GM04504 (cell line): Measurements from ENCODE around the gene SSBP3.
A peak's percentile ranks its signal among the peaks of the same experiment; 100 is the strongest.
"Not testable (repeated sequence)": the region's sequence is repeated elsewhere in the genome, so short reads cannot be mapped to it uniquely, and the experiment has no call there.

ENCODE experiments used
- DNase-seq: peaks from one replicate; pipeline ENCODE4 v3.0.0-alpha.2; 2012; ENCODE audit warnings: low read depth

Gene SSBP3

GRCh38 chr1:54218883-54219687 is 187.1 kb downstream of the SSBP3 start:
- no peak for DNase-seq

DNA sequence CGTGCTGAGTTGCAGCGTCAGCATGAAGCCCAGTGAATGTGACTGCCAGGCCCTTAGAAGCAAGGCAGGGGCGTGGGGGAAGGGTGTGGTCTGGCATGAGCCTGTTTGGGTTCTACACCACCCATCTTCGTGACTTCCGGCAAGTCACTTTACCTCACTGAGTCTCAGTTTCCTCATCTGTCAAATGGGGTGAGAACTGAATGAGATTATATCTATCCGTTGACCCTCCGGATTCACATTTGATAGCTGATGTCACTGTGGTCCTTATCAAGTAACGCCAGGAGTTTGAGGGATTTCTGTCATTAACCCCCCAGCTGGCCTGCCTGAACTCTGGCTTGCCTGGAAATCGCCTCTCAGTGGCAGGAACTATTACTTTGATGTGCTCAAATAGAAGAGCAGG is 190.7 kb downstream of the SSBP3 start:
- no peak for DNase-seq

DNA sequence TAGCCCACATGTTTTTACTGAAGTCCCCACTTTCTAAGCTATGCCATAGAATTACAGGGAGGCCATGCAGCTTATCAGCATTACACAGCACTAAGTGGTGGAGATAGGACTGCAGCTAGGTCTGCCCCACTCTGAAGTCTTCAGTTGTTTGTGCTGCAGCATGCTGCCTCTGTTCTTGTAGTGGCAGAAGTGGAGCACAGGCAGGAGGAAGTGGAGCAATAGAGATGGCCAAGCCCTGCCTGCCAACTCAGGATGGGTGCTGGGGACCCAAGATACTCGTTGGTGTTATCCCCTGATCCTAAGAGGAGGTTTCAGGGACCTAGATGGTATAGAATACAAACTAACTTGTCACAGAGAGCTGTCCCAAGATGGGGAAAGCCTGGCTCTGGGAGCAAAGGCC is 193.3 kb downstream of the SSBP3 start:
- no peak for DNase-seq

DNA sequence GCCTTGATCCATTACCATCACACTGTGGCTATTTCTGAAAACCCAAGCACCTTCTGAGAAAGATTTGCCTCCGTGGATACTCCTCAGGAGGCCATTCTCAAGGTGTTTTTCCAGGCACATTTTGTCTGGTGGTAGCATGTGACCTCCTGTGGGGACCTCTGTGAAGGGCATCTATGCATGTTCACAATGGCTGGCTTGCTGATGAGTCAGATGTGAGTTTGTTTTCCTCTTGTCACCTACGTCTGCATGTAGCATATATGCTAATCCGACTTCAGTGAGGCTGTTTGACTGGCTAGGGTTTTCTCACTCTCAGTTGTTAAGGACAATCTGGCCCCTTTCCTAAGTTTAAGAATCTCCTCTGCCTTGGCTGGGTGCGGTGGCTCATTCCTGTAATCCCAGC is 198.3 kb downstream of the SSBP3 start:
- not testable (repeated sequence) for DNase-seq

GRCh38 chr1:54207287-54207686 is 198.9 kb downstream of the SSBP3 start:
- no peak for DNase-seq

DNA sequence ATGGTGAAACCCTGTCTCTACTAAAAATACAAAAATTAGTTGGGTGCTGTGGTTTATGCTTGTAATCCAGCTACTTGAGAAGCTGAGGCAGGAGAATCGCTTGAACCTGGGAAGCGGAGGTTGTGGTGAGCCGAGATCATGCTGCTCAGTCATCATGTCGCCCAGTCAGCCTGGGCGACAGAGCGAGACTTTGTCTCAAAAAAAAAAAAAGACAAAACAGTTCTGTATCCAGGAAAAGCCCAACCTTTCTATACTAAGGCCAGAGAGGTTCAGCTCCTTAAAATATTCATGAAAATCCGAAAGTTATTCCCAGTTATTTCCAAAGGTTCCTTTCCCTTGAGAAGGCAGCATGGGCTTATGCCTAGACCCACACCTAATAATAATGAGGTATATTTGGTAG is 202.0 kb downstream of the SSBP3 start:
- no peak for DNase-seq

GRCh38 chr1:54200519-54200997 is 205.6 kb downstream of the SSBP3 start:
- DNase-seq: no peak

DNA sequence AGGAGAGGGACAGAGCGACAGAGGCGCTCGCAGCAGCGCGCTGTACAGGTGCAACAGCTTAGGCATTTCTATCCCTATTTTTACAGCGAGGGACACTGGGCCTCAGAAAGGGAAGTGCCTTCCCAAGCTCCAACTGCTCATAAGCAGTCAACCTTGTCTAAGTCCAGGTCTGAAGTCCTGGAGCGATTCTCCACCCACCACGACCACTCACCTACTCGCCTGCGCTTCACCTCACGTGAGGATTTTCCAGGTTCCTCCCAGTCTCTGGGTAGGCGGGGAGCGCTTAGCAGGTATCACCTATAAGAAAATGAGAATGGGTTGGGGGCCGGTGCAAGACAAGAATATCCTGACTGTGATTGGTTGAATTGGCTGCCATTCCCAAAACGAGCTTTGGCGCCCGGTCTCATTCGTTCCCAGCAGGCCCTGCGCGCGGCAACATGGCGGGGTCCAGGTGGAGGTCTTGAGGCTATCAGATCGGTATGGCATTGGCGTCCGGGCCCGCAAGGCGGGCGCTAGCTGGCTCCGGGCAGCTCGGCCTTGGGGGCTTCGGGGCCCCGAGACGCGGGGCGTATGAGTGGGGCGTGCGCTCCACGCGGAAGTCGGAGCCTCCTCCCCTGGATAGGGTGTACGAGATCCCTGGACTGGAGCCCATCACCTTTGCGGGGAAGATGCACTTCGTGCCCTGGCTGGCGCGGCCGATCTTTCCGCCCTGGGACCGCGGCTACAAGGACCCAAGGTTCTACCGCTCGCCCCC is 206.3 kb downstream of the SSBP3 start, which contains the start of the genes CYB5RL and MRPL37:
Gene CYB5RL (minus strand): TSS at position 266 of the 754 bp plus-strand sequence. CDS start 4,414 bp downstream, outside the sequence.
Gene MRPL37 (plus strand): TSS at position 403 of the 754 bp plus-strand sequence. CDS start 77 bp downstream, at position 480.
- peak; percentile 92 for DNase-seq

DNA sequence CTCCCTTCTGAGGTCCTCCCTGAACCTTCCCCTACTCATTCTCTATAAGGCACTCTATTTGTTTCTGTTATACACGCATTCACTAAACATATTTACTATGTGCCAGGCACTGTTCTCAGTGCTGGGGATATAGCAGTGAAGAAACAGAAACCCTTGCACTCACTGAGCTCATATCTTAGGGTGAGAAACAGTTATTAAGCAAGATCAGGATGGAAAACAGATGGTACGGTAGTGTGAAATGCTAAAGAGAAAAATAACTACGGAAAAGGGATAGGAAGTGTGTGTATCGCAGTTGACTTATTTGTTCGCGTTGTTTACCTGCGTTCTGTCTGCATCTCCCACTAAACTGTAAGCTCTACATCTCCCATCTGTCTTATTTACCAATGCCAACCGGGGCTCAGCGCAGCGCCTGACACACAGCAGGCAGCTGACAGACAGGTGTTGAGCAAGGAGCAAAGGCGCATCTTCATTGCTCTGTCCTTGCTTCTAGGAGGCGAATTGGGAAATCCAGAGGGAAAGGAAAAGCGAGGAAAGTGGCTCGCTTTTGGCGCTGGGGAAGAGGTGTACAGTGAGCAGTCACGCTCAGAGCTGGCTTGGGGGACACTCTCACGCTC is 206.9 kb downstream of the SSBP3 start:
- DNase-seq: no peak

DNA sequence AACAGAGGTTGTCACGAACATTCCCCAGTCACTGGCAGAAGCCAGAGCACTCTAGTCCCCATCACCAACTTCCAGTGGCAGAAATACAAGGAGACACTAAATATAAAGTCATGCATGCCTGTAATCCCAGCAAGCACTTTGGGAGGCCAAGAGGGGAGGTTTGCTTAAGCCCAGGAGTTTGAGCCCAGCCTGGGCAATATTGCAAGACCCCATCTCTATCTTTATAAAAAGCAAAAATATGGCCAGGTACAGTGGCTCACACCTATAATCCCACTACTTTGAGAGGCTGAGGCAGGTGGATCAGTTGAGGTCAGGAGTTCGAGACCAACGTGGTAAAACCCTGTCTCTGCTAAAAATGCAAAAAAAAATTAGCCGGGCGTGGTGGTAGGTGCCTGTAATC is 212.7 kb downstream of the SSBP3 start:
- no peak for DNase-seq

GRCh38 chr1:54191525-54191924 is 214.7 kb downstream of the SSBP3 start:
- DNase-seq: no peak

DNA sequence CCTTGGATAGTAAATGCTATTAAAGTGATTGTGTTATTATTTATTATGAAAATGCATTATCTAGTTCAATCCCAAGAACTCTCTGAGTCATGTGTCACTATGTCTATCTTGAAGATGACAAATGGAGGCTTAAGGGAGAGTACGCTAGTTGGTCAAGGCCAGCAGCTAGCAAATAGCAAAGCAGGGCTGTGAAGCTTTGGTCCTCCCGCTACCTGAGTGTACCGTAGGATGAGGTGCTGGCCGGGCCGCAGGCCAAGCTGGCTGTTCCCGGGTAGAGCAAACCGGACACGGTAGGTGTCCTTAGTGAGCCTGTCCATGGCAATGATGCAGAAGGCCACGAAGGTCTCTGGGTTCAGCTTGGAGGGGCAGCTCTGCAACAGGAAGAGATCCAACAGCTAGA is 215.7 kb downstream of the SSBP3 start:
- no peak for DNase-seq

GRCh38 chr1:54188291-54188690 is 217.9 kb downstream of the SSBP3 start:
- no peak for DNase-seq

DNA sequence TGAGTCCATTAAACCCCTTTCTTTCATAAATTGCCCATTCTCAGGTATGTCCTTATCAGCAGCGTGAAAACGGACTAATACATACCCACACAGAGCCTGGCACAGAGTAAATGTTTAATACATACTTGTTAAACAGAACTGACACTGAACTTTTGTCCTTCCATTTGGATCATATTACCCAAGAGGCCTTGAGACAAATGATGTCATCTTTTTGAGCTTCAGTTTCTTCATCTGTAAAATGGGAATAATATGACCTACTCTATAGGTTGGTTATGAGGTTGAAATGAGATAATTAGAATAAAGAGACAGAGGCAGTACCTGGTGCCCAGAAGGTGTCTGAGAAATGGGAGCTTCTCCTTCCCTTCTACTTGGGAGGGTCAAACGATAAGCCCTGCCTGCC is 220.1 kb downstream of the SSBP3 start:
- DNase-seq: no peak

GRCh38 chr1:54180701-54181360 is 225.4 kb downstream of the SSBP3 start:
- no peak for DNase-seq

GRCh38 chr1:54178296-54179070 is 227.7 kb downstream of the SSBP3 start:
- no peak for DNase-seq

DNA sequence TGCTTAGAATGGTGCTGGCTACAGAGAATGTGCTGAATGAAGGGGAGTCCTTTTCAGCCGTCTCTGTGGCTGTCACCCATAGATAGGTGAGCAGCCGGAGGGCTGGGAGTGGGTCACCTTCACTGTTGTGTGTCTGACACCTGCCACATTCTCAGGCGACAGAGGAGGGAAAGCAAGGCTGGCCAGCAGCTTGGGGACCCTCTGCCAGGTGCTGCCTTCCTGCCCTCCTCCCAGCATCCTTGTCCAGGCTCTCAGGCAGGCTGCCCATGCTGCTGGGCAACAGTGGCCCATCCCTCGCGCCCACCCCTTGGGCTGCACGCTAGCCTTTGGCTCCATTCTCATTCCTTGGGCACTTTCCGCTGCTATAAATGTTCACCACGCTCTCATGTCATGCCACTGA is 228.5 kb downstream of the SSBP3 start:
- no peak for DNase-seq

- no peak for DNase-seq
Measured at GRCh38 chr1:54176621-54177327, 229.4 kb downstream of the SSBP3 start.
